Gastrocnemius medialis (tissue), 4 donors: ENCODE measurements around the gene CACNG1.

Source experiments
- POLR2A ChIP-seq, 2 donors: fragments of 450-650 bp; IDR thresholded peaks; one replicate each; pipeline ENCODE4 v1.6.1; 2017; ENCODE audit warnings: antibody characterized with exemption in 2 of 2, mild to moderate bottlenecking in 2 of 2, moderate library complexity in 2 of 2
- TF ChIP-seq, protein P1 (sequence below), 5 experiments: fragments of 450-650 bp in 3 of 5; fragments of 200-600 bp in 2 of 5; sonication (generic) in 2 of 5; IDR thresholded peaks in 4 of 5; conservative IDR thresholded peaks in 1 of 5; 1 replicate in 4 of 5; 2 replicates in 1 of 5; pipeline ENCODE4 v1.5.1; 2016 to 2019; ENCODE audit warnings: antibody characterized with exemption in 5 of 5, mild to moderate bottlenecking in 3 of 5, moderate library complexity in 3 of 5

DNA sequence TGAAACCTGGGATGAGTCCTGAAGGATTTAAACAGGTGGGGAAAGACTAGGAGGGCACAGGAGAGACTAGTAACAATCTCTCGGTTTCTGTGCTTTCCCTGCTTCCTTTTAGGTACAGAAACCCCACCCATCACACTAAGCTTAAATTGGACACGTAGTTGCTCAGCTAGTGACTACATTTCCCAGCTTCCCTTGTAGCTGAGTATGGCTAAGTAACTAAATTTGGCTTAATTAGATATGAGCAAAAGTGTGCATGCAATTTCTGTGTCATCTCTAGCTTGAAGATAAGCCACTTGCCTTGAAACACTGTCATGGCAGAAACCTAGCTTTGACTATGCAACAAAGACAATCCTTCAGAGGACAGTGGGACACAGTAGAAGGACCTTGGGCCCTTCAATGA, 36.5 kb downstream of the CACNG1 start:
- TF ChIP-seq, protein P1, sequence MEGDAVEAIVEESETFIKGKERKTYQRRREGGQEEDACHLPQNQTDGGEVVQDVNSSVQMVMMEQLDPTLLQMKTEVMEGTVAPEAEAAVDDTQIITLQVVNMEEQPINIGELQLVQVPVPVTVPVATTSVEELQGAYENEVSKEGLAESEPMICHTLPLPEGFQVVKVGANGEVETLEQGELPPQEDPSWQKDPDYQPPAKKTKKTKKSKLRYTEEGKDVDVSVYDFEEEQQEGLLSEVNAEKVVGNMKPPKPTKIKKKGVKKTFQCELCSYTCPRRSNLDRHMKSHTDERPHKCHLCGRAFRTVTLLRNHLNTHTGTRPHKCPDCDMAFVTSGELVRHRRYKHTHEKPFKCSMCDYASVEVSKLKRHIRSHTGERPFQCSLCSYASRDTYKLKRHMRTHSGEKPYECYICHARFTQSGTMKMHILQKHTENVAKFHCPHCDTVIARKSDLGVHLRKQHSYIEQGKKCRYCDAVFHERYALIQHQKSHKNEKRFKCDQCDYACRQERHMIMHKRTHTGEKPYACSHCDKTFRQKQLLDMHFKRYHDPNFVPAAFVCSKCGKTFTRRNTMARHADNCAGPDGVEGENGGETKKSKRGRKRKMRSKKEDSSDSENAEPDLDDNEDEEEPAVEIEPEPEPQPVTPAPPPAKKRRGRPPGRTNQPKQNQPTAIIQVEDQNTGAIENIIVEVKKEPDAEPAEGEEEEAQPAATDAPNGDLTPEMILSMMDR (IDR thresholded peaks at IDR 0.05 in 4 of 5, conservative IDR thresholded peaks at IDR 0.05 in 1 of 5) = no peak
- TF ChIP-seq POLR2A (IDR thresholded peaks at IDR 0.05) = no peak
